ENCODE results near the gene LRWD1. TPM values are rescaled to one million over a fixed set of nuclear protein-coding genes. Genes with fewer than 3 reads are reported as not detected.

The LRWD1 gene
- total and polyA plus RNA-seq, 9 of the 15 experiments (the other 6 are each of a cell fraction or from before 2014, with no cell fraction given): 0.61 to 66.0 (median 33.2) TPM

DNA sequence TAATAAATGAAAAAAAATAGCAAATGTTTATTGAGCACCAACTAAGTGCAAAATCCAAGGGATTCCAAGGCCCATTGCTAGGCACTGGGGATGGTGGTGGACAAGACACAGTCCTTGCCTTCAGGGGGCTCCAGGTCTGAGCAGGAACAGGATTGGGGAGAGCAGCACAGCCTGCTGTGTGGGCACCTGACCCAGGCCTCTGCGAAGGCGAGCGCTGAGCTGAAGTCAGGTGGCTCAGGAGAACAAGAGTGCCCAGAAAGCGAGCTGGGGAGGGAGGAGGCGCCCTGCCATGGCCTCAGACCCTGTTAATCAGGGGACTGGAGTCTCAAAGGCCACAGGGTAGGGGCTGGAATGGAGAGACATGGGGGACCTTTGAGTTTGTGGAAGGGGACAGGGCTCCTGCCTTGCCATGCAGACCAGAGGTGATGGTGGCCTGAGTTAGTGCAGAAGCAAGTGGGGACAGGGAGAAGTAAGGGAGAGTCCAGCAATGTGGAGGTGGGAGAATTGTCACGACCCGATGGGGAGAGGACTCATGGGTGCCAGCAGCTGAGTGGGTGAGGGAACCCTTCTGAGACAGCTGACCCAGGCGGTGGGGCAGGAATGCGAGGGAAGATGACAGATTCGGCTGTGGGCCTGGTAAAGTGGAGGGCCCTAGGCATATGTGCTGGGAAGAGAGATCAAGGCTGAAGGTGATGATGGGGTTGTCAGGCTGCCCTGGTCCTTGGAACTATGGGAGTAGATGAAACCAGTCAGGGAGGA is 35.5 kb upstream of the LRWD1 start:
- Histone ChIP-seq H3K9me3 (replicated peaks; ENCODE audit: control insufficient read depth, insufficient read depth, low read depth, low read length) (no peaks in the 10 kb centered on the region), H3K27me3 (ENCODE audit: control insufficient read depth in 2 of 2, insufficient read depth in 2 of 2, low read length in 2 of 2) (no peaks in the 10 kb centered on the region), H2AFZ (ENCODE audit: low read depth, low read length) (no peak overlapping the region), H3K9me1 (ENCODE audit: control insufficient read depth, insufficient read depth, low read length) (peaks cover 3% of the 10 kb centered on the region), H4K20me1 (replicated peaks; ENCODE audit: control insufficient read depth, insufficient read depth, low read length) (no peaks in the 10 kb centered on the region), H3K27ac (ENCODE audit: extremely low read depth, low read depth, low read length) (no peak overlapping the region), H3K79me2 (ENCODE audit: control insufficient read depth, insufficient read depth, low read length) (peaks cover 4% of the 10 kb centered on the region), H3K9ac (ENCODE audit: insufficient read depth in 1 of 2, low read depth in 2 of 2, low read length in 2 of 2) (peak overlapping the region in 1 of 2 experiments; percentile 74; a peak in 2 of 4 replicates), H3K36me3 (ENCODE audit: control insufficient read depth, insufficient read depth, low read length) (peaks cover 34% of the 10 kb centered on the region), H3K4me3 (no peak overlapping the region), H3K4me2 (ENCODE audit: insufficient read depth, low read length) (no peak overlapping the region), H3K4me1 (replicated peaks in 1 of 2; ENCODE audit: control insufficient read depth in 2 of 2, insufficient read depth in 2 of 2, low read length in 2 of 2) (peaks cover 15 to 56% of the 10 kb centered on the region in 2 experiments)
- TF ChIP-seq POLR2G (IDR thresholded peaks at IDR 0.05; ENCODE audit: low read depth, low read length) (peak; percentile 47), ZNF57 (CRISPR knock-in tag; IDR thresholded peaks at IDR 0.05) (no peak)
- intact Hi-C loops (cut with micrococcal nuclease) (no loop called here), in situ Hi-C loops (cut with MboI) (no loop called here)
- no peak for ATAC-seq
- ChIA-PET POLR2A (interaction anchor here (1.6 kb wide), 1 partner anchor 11 kb away, joined by 4 read pairs; no protein-coding TSS in a partner anchor), CTCF (ENCODE audit: low intra/inter-chr PET ratio) (no interaction called here)
- 88% methylated on average over 8 of the region's 10 CpGs for WGBS (ENCODE audit: insufficient coverage, low coverage, missing lambda C conversion rate)
- no peak for FAIRE-seq
- DNase-seq (ENCODE audit: extremely low read depth in 1 of 4, low spot score in 3 of 4): peak in 1 of 4 experiments; percentile 13
- BruUV-seq (replicated peaks): no TSS peak

DNA sequence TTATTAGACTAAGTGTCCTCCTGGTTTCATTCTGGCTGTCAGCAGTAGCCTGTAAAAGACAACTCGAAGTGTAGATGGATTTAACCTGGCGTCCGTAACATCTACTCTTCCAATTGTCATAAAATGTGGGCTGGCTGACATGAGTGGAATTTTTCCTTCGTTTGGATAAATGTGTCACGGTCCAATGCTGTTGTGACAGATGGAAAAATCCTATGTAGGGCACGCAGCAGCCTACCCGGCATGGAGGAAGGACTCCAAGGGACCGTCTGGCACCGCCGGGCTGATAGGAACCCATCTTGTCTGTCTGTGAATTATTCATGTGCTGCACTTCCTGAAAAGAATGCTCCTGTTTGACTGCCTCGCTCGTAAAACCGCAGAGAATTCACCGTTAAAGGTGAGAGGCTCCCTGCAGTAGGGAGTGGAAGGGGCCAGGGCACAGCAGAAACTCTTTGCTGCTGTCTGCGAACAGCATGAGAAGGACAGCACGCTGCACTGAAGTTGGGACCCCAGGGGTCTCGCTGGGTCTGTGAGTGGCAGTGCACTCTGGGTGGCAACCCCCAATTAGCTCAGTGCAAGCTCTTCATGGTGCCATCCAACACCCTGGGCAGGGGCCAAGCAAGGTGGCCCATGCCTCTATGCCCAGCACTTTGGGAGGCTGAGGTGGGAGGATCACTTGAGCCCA is 33.0 kb upstream of the LRWD1 start:
- H3K9ac ChIP-seq (ENCODE audit: insufficient read depth in 1 of 2, low read depth in 2 of 2, low read length in 2 of 2): peak overlapping the region in 1 of 2 experiments; percentile 85; a peak in 2 of 4 replicates
- in situ Hi-C loops (cut with MboI): no loop called here
- no peak overlapping the region for H3K4me3 ChIP-seq
- peaks cover 9% of the 10 kb centered on the region for H3K79me2 ChIP-seq (ENCODE audit: control insufficient read depth, insufficient read depth, low read length)
- peak overlapping the region; percentile 29; the same call in 2 of the 3 replicates for H3K27ac ChIP-seq (ENCODE audit: extremely low read depth, low read depth, low read length)
- no peak for TF ChIP-seq LCOR (CRISPR knock-in tag; IDR thresholded peaks at IDR 0.05)
- TF ChIP-seq, protein P1, sequence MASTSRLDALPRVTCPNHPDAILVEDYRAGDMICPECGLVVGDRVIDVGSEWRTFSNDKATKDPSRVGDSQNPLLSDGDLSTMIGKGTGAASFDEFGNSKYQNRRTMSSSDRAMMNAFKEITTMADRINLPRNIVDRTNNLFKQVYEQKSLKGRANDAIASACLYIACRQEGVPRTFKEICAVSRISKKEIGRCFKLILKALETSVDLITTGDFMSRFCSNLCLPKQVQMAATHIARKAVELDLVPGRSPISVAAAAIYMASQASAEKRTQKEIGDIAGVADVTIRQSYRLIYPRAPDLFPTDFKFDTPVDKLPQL (IDR thresholded peaks at IDR 0.05; ENCODE audit: extremely low read depth, insufficient read length): no peak
- no peak for TF ChIP-seq ZKSCAN3 (CRISPR knock-in tag; IDR thresholded peaks at IDR 0.05)
- 0 out of 2 replicates have a peak, but pooled peaks have one; percentile 14 for TF ChIP-seq SMAD4 (CRISPR knock-in tag; conservative IDR thresholded peaks at IDR 0.05)
- peak; percentile 73; the same call in 1 of the 2 replicates for TF ChIP-seq SPI1 (IDR thresholded peaks at IDR 0.05; ENCODE audit: borderline replicate concordance, low read depth, low read length)
- TF ChIP-seq DACH1 (IDR thresholded peaks at IDR 0.05; ENCODE audit: partially characterized antibody): no peak
- peak in 1 of 3 experiments; percentile 25 for TF ChIP-seq YY1 (IDR thresholded peaks at IDR 0.05; ENCODE audit: borderline replicate concordance in 1 of 3, control insufficient read depth in 1 of 3, extremely low read depth in 1 of 3, insufficient read depth in 3 of 3, insufficient read length in 1 of 3, insufficient replicate concordance in 2 of 3, low read depth in 1 of 3, low read length in 2 of 3)
- H3K4me2 ChIP-seq (ENCODE audit: insufficient read depth, low read length): peak overlapping the region; percentile 14; the same call in 1 of the 2 replicates
- H4K20me1 ChIP-seq (replicated peaks; ENCODE audit: control insufficient read depth, insufficient read depth, low read length): no peaks in the 10 kb centered on the region
- peak overlapping the region; percentile 43 for H2AFZ ChIP-seq (ENCODE audit: low read depth, low read length)
- H3K9me3 ChIP-seq (replicated peaks; ENCODE audit: control insufficient read depth, insufficient read depth, low read depth, low read length): no peaks in the 10 kb centered on the region
- 60% methylated on average over 17 of the region's 17 CpGs for WGBS (ENCODE audit: insufficient coverage, low coverage, missing lambda C conversion rate)
- H3K36me3 ChIP-seq (ENCODE audit: control insufficient read depth, insufficient read depth, low read length): peaks cover 13% of the 10 kb centered on the region; the same call in 1 of the 3 replicates
- no TSS peak for BruUV-seq (replicated peaks)
- ChIA-PET CTCF (ENCODE audit: low intra/inter-chr PET ratio) (no interaction called here), POLR2A (interaction anchor here (0.6 kb wide), 1 partner anchor 10 kb away, joined by 3 read pairs; no protein-coding TSS in a partner anchor)
- no peaks in the 10 kb centered on the region for H3K27me3 ChIP-seq (ENCODE audit: control insufficient read depth in 2 of 2, insufficient read depth in 2 of 2, low read length in 2 of 2)
- peaks cover 3% of the 10 kb centered on the region for H3K9me1 ChIP-seq (ENCODE audit: control insufficient read depth, insufficient read depth, low read length)
- ATAC-seq (no peak), DNase-seq (ENCODE audit: extremely low read depth in 1 of 4, low spot score in 3 of 4) (peak in 1 of 4 experiments; percentile 29), FAIRE-seq (no peak)
- intact Hi-C loops (cut with micrococcal nuclease): no loop called here
- peaks cover 18 to 51% of the 10 kb centered on the region in 2 experiments for H3K4me1 ChIP-seq (replicated peaks in 1 of 2; ENCODE audit: control insufficient read depth in 2 of 2, insufficient read depth in 2 of 2, low read length in 2 of 2)

Data from K562 (cell line).